A673 (cell line): ENCODE measurements around the gene TMED10. TPM values are rescaled to one million over a fixed set of nuclear protein-coding genes. Genes with fewer than 3 reads are reported as not detected.

Experiments
- BruUV-seq: library from RNA; stranded (reverse); fragments of 400-500 nt; replicated peaks from 2 replicates; lab custom pipeline; 2021; lab: Mats Ljungman, UMichigan
- CTCF ChIA-PET: fragments of 300-600 bp; sonication (Branson Sonifier 250); formaldehyde crosslinking; loops from one replicate; lab custom pipeline; 2022; ENCODE audit warnings: antibody characterized with exemption; lab: Charles Lee
- POLR2A ChIA-PET: fragments of 300-600 bp; sonication (Branson Sonifier 250); formaldehyde crosslinking; loops from one replicate; lab custom pipeline; 2022; ENCODE audit warnings: antibody characterized with exemption; ENCODE audit not compliant: low non-redundant PET; lab: Charles Lee
- DNase-seq: peaks from one replicate; pipeline ENCODE4 v3.0.0-alpha.2; 2015; ENCODE audit warnings: low spot score
- H3K27ac ChIP-seq: fragments of 200-600 bp; sonication (generic); 2 replicates; pipeline ENCODE4 v1.5.1; 2016; ENCODE audit warnings: mixed run types, low read depth, mild to moderate bottlenecking, mixed read lengths, antibody characterized with exemption, low read length; ENCODE audit not compliant: poor library complexity, severe bottlenecking
- H3K27me3 ChIP-seq: fragments of 200-600 bp; sonication (generic); replicated peaks from 2 replicates; pipeline ENCODE4 v1.6.1; 2017; ENCODE audit warnings: mixed run types, low read depth, mild to moderate bottlenecking, mixed read lengths, antibody characterized with exemption, low read length; ENCODE audit not compliant: insufficient read depth, poor library complexity
- H3K36me3 ChIP-seq: fragments of 200-600 bp; sonication (generic); 2 replicates; pipeline ENCODE4 v1.6.1; 2016; ENCODE audit warnings: mixed run types, mild to moderate bottlenecking, mixed read lengths, antibody characterized with exemption, low read length; ENCODE audit not compliant: insufficient read depth, poor library complexity, severe bottlenecking
- H3K4me1 ChIP-seq: fragments of 200-600 bp; sonication (generic); 2 replicates; pipeline ENCODE4 v1.6.1; 2017; ENCODE audit warnings: mixed run types, mild to moderate bottlenecking, mixed read lengths, antibody characterized with exemption, low read length; ENCODE audit not compliant: insufficient read depth, poor library complexity, severe bottlenecking
- H3K4me3 ChIP-seq: fragments of 200-600 bp; sonication (generic); 2 replicates; pipeline ENCODE4 v1.5.1; 2016; ENCODE audit warnings: low read depth, mixed run types, mild to moderate bottlenecking, mixed read lengths, low read length; ENCODE audit not compliant: poor library complexity, severe bottlenecking
- H3K9me3 ChIP-seq: fragments of 200-600 bp; sonication (generic); 2 replicates; pipeline ENCODE4 v1.6.1; 2016; ENCODE audit warnings: mixed run types, low read depth, mild to moderate bottlenecking, mixed read lengths, antibody characterized with exemption, low read length; ENCODE audit not compliant: poor library complexity, severe bottlenecking
- EZH2 ChIP-seq: fragments of 200-600 bp; sonication (generic); IDR thresholded peaks from 2 replicates; pipeline ENCODE4 v1.6.1; 2017; ENCODE audit warnings: borderline replicate concordance, low read depth, mild to moderate bottlenecking, mixed read lengths, antibody characterized with exemption, low read length; ENCODE audit not compliant: poor library complexity, severe bottlenecking
- intact Hi-C: fragments of 100-400 bp; cut with micrococcal nuclease; formaldehyde crosslinking; loops from one replicate; pipeline ENCODE4 v1.10.0; 2022; ENCODE audit not compliant: unreplicated experiment
- total RNA-seq: library from RNA; stranded (reverse); gene quantifications from 2 replicates; pipeline ENCODE4 v1.2.3, GENCODE V29; 2021
- TF ChIP-seq, protein P1 (sequence below): fragments of 300-800, 200-600 bp; sonication (generic); conservative IDR thresholded peaks from 2 replicates; pipeline ENCODE4 v1.5.1; 2017; ENCODE audit warnings: low read depth, mild to moderate bottlenecking, antibody characterized with exemption, low read length, moderate library complexity, mixed read lengths

TMED10 gene
- total RNA-seq, 1 experiment from 2014 or later = 275 TPM

DNA sequence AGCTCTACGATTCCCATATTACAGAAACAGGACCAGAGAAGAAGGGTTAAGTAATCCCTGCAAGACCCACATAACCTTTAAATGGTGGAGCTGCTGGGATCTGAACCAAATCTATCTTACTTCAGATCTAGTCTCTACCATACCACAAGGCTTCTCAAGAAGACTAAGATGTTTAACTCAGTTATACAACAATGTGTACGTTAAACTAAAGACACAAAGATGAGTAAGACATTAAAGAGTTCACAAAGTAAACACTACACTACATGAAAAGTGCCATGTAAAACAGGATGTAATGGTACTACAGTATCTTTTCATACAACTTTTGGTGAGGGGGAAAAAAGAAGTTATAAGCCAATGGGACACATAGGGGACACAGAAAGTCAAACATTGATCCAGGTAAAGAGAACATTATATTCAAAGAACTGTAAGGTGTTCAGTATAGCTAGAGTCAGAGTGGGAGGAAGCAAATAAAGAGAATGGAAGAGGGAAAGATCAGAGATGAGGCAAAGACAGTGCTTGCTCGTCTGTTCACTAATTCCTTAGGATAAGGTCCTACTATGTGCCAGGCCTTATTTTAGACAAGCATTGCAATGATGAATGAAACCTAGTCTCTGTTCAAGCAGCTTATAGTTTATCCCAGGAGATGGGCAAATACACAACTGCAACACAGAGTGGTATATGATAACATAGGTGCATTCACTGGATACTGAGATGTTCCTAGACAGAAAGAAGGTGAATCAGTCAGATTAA is 7.7 kb downstream of the TMED10 start:
- CTCF ChIA-PET = no interaction called here
- BruUV-seq = no TSS peak
- DNase-seq = no peak

DNA sequence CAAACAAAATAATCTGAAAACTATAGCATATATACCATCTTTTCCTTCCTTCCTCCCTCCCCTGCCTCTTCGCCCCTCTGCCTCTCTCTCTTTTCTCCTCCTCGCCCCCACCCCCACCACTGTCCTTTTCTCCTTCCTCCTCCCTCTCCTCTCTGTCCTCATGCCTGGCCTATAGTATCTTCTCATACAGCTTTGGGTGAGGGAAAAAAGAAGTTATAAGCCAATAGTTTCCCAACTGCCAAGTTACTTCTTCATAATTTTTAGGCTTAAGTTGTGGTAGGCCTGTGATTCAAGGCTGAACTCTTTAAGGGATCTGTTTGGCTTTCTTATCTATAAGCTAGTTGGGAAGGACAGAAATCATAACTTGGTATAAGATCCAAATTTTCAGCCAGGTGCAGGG is 9.1 kb downstream of the TMED10 start:
- Histone ChIP-seq H3K9me3 (no peaks in the 10 kb centered on the region), H3K27ac (no peak overlapping the region), H3K4me1 (peaks cover 10% of the 10 kb centered on the region), H3K4me3 (no peak overlapping the region), H3K27me3 (no peaks in the 10 kb centered on the region), H3K36me3 (no peaks in the 10 kb centered on the region)
- DNase-seq = no peak
- intact Hi-C loops = no loop called here
- CTCF ChIA-PET = no interaction called here
- no TSS peak for BruUV-seq
- POLR2A ChIA-PET = no interaction called here
- no peak for TF ChIP-seq EZH2
- TF ChIP-seq, protein P1, sequence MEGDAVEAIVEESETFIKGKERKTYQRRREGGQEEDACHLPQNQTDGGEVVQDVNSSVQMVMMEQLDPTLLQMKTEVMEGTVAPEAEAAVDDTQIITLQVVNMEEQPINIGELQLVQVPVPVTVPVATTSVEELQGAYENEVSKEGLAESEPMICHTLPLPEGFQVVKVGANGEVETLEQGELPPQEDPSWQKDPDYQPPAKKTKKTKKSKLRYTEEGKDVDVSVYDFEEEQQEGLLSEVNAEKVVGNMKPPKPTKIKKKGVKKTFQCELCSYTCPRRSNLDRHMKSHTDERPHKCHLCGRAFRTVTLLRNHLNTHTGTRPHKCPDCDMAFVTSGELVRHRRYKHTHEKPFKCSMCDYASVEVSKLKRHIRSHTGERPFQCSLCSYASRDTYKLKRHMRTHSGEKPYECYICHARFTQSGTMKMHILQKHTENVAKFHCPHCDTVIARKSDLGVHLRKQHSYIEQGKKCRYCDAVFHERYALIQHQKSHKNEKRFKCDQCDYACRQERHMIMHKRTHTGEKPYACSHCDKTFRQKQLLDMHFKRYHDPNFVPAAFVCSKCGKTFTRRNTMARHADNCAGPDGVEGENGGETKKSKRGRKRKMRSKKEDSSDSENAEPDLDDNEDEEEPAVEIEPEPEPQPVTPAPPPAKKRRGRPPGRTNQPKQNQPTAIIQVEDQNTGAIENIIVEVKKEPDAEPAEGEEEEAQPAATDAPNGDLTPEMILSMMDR = no peak

More for the DNA sequence above, 7.7 kb downstream of the TMED10 start:
- TF ChIP-seq, protein P1 = no peak
- TF ChIP-seq EZH2 = no peak
- H3K9me3 ChIP-seq = no peaks in the 10 kb centered on the region
- H3K27me3 ChIP-seq = no peaks in the 10 kb centered on the region
- no peaks in the 10 kb centered on the region for H3K36me3 ChIP-seq
- POLR2A ChIA-PET = no interaction called here
- H3K4me1 ChIP-seq = peaks cover 10% of the 10 kb centered on the region
- intact Hi-C loops = no loop called here
- H3K27ac ChIP-seq = no peak overlapping the region
- H3K4me3 ChIP-seq = no peak overlapping the region

DNA sequence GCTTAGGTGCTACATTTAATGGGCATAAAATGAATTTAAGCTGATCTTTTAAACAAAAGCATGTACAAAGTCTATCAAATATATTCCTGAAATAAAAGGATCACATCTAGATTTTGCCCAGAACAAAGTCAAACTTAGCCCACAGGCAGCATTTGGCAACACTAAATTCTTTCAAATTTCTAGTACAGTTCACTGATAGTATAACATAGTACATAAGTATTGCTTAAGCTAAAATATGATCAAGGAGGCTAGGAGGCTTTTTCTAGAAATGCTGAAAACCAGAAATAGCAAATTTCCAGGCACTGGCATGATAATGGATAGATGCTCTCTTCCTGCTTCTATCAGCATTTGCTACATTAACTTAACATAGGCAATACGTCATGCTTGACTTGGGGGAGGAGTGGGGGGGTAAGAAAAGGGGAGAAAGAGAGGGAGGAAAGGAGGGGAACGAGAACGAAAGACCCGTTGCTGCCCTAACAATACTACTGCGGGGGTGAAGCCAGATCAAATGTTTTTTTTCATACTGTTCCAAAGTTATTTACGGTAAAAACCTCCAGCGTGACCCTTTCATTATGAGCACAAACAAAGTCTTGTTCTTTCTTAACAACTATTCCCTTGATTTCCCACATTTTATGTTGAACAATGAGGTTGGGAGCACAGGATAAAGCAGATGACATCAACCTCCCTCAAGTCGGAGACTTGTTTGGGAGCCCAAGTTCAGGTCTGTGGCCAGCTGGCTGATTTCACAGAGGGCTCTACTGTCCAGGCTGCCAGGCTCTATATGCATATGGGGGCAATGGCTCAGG is 10.6 kb downstream of the TMED10 start:
- H3K27ac ChIP-seq = peak overlapping the region; percentile 21
- no peaks in the 10 kb centered on the region for H3K36me3 ChIP-seq
- DNase-seq = no peak
- H3K9me3 ChIP-seq = no peaks in the 10 kb centered on the region
- BruUV-seq = no TSS peak
- TF ChIP-seq, protein P1 = no peak
- TF ChIP-seq EZH2 = no peak
- CTCF ChIA-PET = no interaction called here
- peaks cover 10% of the 10 kb centered on the region for H3K4me1 ChIP-seq
- no peak overlapping the region for H3K4me3 ChIP-seq
- no peaks in the 10 kb centered on the region for H3K27me3 ChIP-seq
- POLR2A ChIA-PET = no interaction called here
- intact Hi-C loops = no loop called here
